HG03139 (cell line): ENCODE results near the gene DTX4.

Source experiments
- ATAC-seq: cut with Tn5 transposase; IDR thresholded peaks from one replicate; pipeline ENCODE4 v1.9.1; 2021; ENCODE audit not compliant: unreplicated experiment

DTX4 gene

DNA sequence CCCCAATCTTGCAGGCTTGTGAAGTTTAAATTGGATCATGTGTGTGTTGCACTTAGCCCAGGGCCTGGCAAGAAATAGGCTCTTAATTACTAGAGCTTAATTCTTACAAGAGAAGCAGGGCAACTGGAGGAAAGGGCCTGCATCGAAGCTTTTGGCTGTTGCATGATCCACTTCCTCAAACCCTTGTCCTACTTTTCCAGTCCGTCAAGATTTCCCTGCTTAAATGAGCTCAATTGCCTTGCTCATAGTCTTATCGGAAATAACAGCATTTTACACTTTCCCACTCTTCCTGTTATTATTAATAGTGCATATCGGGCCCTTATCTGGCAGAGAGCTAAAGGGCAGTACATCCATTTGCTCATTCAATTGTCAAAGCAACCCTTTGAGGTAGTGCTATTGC, 18.1 kb downstream of the DTX4 start:
- no peak for ATAC-seq

DNA sequence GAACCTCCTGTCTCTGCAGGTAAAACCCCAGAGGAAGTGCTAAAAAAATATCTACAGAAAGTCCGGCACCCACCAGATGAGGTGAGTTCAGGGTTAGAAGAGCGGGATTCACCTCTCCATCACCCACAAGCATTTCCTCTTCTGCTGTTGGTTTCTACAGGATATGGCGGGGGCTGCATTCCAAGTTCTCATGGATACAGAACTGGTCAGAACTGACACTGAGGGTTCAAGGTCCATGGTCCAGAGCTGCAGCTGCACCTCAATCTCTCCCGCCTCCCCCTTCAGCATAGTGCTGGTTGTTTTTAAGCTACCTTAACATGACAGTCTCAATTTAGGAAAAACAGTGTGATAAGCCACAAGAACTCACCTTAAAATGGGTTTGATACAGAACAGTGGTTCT, 19.2 kb downstream of the DTX4 start:
- no peak for ATAC-seq

DNA sequence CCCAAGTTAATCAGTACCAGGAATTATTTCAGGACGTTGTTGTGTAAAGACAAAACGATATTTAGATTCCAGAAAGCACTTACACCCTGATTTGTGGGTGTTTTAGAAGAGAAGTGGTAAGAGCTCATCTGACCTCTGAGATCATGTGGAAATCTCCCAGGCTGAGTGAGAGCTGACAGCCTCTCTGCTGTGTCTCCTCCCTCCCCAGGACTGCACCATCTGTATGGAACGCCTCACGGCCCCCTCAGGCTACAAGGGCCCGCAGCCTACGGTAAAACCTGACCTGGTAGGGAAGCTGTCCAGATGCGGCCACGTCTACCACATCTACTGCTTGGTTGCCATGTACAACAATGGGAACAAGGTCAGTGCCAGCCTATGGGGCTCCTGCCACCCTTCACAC, 20.0 kb downstream of the DTX4 start:
- ATAC-seq: no peak

DNA sequence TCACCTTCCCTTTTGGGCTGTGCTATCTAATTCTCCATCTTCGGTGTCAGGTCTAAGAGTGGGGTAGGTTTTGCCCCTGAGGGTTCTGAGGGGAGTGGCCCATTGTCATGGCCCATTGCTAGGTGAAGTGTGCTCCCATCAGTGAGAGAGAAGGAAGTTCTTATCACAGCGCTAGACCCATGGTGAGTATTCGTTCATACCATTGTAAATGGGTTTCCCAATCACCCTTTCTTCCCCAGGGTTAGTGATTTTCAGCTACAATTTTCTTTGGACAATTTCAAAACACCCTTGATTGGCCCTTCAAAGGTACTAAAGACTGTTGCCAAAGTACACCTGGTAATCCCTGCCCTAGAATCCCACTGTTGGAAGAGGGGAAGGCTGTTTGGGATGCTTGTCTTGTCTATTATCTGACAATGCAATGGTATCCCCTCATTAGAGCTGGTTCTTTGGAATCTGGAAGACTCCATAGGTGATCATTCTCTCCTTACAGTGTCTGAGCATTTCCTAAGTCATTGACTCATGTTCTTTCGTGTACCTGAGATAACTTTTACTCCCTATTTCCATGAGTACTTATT, 20.6 kb downstream of the DTX4 start:
- ATAC-seq: no peak

DNA sequence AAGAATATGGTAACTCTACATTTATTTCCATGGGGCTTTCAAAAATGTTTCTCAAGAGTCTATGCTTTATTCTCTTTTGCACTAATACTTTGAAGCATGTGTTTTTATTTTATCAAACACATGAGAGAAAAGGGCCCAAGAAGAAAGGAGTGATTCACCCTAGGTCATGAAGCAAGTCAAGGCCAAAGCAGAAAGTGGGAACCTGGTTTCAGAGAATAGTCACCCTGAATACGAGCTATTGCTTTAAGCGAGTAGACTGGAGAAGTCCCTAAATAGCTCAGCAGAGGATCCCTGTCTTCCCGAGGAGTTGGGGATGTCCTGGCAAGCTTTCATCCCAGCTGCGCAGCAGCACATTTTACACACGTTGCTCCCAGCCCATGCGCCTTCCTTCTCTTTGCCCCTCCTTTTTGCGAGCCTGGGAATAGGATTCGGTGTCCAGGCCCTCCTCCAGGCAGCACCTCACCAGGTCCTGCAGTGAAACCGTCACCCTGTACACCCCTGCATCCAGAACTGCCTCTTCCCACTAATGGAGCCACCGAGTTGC, 21.7 kb downstream of the DTX4 start:
- ATAC-seq: no peak

DNA sequence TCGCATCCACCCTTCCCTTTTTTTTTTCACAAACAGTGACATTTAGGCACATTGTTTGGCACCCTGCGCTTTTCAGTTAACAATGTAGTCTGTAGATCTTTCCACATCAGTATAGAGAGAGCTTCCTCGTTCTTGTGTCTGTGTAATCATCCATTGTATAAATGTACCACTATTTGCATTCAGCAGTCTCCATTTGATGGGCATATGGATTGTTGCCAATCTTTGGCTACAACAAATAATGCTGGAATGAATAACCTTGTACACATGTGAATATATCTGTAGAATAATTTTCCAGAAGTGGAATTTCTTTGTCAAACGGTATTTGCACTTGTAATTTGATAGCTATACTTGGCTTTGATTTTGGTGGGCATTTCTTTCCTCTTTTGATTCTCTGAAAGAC, 23.7 kb downstream of the DTX4 start:
- no peak for ATAC-seq

DNA sequence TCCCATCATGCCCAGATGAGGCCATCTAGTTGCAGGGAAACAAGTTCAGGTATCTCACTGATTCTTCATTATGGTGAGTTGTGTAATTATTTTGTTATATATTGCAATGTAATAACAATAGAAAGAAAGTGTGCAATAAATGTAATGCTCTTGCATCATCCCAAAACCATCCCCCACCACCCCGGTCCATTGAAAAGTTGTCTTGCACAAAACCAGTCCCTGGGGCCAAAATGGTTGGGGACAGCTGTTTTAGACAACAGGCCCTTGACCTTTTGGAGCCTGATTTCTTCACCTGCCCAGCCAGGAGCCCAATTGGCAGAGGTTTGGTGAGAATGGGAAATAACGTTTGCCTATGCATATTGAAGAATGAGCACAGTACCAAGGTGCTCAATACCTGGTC, 24.8 kb downstream of the DTX4 start:
- no peak for ATAC-seq

DNA sequence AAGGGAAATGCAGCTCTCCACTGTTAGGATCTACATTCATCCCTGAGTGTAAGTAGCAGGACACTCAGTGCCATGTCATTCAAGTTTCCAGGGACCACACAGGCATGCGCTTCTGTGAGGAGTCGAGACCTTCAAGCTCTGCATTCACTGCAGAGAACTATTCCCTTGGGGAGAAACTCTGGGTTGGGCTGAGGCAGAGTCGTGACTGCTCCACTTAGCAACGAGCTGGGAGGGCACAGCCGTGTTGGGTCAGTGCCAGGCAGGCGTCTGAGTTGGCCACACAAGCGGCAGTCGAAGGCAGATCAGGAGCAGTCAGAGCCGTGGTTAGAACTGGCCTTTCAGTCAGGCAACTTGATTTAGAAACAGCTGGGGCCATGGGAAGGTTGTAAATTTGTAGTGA, 26.1 kb downstream of the DTX4 start:
- ATAC-seq: no peak

DNA sequence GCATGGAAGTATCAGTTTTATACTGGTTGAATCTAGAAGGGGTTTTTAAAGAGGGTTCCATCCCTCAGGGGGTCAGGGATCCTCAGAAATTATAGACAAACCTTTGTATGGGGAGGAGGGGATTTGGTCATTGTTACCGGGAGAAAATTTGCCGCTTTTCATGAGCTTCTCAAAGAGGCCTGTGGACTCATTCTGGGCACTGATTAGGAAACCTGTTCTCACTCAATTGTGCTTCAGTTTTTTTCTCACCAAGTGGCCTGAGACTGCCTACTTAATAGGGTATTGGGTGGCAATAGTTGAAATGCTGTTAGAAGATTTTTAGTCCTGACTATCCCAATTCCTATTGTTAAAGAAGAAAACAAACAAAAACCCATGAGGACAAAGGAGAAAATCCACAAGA, 26.8 kb downstream of the DTX4 start:
- ATAC-seq: no peak

DNA sequence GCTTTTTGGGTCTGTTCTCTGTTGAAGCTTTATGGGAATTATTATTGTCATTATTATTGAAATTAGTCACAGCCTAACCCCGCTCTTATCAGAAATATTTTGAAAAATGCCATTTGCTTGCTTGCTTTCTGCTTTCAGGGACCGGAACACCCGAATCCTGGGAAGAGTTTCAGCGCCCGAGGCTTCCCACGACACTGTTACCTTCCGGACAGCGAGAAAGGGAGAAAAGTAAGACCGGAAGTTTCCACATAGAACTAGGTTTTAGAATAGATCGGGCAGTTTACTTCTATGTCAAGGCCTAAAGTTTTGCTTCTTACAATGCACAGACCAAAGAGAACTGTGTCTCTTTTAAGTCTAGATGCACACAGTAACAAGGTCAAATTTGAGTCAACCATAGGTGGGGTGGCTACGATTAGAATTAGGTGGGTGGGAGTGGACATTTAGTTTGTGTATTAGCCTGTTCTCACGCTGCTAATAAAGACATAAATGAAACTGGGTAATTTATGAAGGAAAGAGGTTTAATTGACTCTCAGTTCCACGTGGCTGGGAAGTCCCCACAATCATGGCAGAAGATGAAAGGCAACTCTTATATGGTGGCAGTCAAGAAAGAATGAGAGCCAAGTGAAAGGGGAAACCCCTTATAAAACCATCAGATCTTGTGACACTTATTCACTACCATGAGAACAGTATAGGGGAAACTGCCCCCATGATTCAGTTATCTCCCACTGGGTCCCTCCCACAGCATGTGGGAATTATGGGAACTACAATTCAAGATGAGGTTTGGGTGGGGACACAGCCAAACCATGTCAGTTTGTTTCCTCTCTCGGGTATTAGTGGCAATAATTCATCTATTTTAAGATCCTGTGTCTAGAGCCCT, 27.9 kb downstream of the DTX4 start:
- ATAC-seq: no peak

DNA sequence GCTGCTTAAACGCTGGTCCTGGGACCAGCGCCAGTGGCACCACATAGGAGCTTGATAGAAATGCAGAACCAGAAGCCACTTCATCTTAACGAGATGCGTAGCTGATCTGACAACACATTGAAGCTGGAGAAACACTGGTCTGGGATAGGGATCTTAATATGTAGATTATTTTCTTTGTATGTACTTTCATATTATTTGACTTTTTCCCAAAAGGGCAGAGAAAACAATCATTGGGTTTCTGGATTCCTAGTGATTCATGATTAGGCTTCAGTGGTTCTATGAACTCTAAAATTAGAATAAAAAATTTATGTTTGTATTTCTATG, 28.5 kb downstream of the DTX4 start:
- no peak for ATAC-seq

DNA sequence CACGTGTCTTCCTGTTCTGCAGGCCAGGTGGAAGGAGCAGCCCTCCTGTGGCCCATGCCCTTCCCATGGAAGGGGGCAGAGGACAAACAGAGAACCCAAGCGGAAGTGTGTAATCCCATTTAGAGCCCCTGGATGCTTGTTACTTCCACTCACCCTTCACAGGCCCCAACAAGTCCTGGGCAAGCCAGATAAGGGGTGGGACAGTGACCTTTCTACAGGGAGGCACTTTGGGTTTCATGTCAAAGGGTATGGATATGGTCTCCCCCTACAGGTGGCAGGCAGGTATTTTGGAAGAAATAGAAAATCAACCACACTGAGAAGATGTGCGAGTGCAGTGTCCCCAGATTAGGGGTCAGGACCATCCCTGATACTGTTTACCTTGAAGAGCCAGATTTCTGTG, 29.4 kb downstream of the DTX4 start:
- no peak for ATAC-seq

DNA sequence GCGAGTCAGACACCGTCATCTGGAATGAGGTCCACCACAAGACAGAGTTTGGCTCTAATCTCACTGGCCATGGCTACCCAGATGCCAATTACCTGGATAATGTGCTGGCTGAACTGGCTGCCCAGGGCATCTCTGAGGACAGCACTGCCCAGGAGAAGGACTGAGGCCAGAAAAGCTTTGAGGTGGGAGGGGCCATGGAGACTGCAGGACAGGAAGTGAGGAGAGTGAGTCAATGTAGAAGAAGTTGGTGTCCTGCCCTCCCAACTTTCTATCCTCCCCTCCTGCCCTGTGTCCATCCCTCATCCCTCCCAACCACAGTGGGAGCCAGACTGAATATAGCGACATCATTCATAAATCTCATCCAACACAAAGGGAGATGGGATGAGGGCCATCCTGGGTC, 32.8 kb downstream of the DTX4 start:
- no peak for ATAC-seq

DNA sequence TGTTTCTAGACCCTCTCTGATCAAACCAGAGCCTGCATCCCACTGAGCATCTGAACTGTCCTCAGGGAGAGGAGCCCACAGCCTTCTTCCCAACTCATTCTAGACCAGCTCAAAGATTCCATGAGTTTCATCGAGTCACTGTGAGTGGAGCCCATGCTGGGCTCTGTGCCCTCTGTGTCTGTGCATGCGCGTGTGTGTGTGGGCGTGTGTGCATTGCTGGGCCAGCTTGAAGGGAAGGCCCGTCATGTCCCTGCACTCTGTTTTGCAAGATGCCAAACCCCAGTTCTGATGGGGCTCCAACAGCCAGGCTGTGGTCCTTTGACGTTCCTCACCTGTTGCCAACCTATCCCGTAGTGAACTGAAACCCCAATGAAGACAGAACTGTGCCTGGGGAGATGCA, 33.7 kb downstream of the DTX4 start:
- no peak for ATAC-seq

DNA sequence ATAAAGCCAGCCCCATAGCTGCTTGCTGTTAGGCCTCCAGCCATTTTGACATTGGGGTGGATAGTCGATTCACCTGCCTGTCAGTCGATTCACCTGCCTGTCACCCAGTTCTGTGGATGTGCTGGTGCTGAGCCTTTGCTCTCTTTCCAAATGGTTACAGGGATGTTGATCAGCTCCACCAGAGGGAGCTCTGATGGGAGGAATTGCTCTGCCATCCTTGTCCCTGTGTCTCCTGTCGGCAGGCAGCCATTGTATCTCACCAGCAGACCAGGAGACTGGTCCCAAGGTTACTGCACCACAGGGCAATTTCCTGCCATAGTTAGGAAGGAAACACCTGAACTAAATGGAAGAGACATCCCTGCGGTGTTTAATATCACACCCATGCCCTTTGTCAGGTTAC, 34.7 kb downstream of the DTX4 start:
- ATAC-seq: no peak

DNA sequence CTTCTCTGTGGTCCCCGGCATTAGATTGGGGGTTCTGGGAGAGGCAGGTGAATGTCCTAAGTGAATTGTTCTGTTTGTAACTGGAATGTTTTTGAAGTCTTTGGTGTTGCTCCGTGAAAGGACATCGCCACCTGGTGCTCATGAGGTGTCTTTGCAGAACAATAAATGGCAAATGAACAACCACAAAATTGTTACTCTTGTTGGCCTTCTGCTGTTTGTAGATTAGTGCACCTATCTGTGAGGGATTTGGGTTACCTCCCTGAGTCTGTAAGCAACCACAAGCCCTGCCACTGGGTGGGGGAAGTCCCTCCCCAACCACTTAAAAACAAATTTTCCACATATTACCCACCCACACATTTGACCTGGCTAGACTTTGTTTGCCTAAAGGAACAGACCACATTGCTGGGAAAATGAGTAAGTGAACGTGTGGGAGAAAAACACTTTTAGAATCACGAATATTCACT, 36.1 kb downstream of the DTX4 start:
- peak; percentile 54 for ATAC-seq

DNA sequence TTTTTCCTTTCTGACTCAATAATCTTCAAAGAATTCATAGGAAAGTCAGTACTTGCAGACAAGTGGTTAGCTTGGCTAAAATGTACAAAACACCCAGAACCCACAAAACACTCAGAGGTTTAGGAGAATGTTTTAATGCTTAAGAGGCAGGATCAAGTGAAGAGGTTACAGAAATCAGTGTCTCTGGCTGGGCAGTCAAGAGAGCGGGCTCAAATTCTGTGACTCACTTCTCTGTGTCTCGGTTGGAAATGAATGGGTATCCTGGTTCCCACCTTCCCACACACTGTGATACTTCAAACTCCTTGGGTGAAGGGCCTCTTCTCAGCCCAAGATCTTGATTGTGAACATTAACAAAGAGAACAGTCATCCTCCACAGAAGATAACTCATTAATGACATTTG, 37.0 kb downstream of the DTX4 start:
- no peak for ATAC-seq

DNA sequence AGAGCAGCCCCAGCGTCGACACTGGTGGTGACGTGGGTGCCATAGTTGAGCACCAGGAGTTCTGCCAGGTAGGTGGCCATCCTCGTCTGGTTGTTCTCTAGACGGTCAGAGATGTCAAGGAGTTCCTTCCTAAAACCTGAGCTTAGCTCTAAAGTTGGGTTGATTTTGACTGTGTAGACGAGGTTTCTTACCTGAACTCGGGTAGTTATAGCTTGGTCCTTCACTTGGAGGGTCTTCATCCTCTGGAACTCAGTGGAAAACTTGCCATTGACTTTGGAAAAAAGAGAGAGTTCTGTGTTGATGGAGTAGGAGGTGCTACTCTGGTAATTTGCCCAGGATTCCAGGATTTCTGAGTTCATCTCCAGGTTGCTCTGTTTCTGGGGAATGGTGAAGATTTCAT, 40.3 kb downstream of the DTX4 start:
- no peak for ATAC-seq

DNA sequence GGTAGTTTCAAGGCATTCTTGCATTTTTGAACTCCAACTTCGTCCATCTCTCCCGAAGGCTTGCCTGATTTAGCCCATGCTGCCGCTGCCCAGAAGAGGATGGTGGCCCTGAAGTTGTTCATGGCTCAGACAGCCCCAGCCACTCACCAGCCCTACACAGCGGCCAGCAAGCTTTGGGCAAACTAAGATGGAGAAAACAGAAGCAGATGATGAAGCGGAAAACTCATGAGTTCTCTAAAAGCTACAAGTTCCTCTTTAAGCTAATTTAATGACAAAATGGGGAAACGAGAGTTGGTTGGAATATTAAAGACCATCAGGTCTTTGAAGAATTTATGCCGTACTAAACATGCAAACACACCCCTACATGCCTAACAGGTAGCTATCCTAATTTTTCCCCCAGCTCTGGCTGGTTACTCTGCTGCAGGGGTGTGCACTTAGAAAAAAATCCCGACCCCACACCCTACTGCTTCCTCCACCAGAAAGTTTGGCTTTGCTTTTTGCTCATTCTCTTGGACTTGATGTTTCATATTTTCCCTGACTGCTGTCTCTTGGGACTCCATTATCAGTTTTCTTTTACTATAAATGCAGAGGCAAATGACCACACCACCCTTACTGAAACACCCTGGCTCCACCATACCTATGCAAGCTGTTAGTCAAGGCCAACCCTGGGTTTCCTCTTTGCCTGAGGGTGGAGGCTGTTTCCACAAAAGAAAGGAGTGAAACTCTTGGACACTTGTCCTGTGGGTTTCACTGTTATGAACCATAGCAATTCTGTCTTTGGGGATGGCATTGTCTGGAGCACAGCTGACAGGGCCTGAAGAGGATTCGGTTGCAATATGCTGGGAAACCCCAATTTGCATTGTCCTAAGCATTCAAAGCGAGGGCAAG, 41.1 kb downstream of the DTX4 start, which contains the start of gene MPEG1:
Gene MPEG1, minus strand, starts transcription at position 184 of the 888 bp plus-strand sequence. Its CDS starts 62 bp downstream, at position 122.
- ATAC-seq: no peak

DNA sequence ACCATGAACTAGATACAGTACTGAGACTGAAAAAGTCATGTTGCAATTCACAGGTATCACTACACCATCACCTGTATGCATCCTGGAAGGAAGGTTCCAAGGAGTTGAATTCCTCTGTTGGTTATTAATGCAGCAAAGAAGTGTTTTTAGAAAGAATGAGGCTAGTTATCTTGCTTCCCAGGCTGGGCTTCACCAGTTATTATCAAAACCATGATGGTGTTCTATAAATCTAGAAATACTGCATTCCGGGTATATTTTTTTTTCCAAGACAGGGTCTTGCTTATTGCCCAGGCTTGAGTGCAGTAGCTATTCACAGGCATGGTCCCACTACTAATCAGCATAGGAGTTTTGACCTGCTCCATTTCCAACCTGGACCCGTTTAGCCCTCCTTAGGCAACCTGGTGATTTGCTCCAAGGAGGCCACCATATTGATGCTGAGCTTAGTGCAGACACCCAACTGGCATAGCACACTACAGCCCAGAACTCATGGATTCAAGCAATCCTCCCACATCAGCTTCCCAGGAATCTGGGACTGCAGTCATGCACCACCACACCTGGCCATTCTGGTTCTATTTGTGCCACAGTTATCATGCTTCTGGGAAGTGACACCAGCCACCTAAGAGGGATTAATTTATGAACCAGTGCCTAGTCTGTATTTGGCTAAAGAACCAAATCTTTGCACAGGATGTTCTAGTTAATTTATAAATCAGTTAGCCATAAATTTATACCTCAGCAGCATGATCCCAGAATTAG, 42.4 kb downstream of the DTX4 start:
- ATAC-seq: no peak
